K562 (cell line): ENCODE measurements around the gene UTS2R. TPM values are rescaled to one million over a fixed set of nuclear protein-coding genes. Genes with fewer than 3 reads are reported as not detected.

Source experiments
- ARID1B ChIP-seq: fragments of 450-650 bp; IDR thresholded peaks from 2 replicates; pipeline ENCODE4 v1.6.1; 2016; ENCODE audit warnings: antibody characterized with exemption, mild to moderate bottlenecking, inconsistent platforms
- BCOR ChIP-seq: fragments of 450-650 bp; IDR thresholded peaks from 2 replicates; pipeline ENCODE4 v1.6.1; 2016
- CTCFL ChIP-seq: IDR thresholded peaks from 2 replicates; pipeline ENCODE4 v1.6.1; 2011; ENCODE audit warnings: borderline replicate concordance, low read depth, mild to moderate bottlenecking, moderate library complexity, low read length; ENCODE audit not compliant: insufficient read depth, poor library complexity, severe bottlenecking
- GMEB1 ChIP-seq: fragments of 250-450 bp; sonication (Bioruptor Pico); IDR thresholded peaks from 2 replicates; pipeline ENCODE4 v1.4.0; 2020; ENCODE audit warnings: mild to moderate bottlenecking
- GTF2B ChIP-seq: IDR thresholded peaks from 2 replicates; pipeline ENCODE4 v1.6.1; 2011; ENCODE audit not compliant: insufficient read length; ENCODE audit errors: extremely low read depth
- HDGF ChIP-seq: fragments of 450-650 bp; IDR thresholded peaks from 2 replicates; pipeline ENCODE4 v1.6.1; 2016
- ID3 ChIP-seq, 2 experiments: fragments of 250-450 bp in 1 of 2; fragments of 450-650 bp in 1 of 2; sonication (Bioruptor Pico) in 1 of 2; IDR thresholded peaks; 2 replicates each; pipeline versions ENCODE4 v1.6.1 to v1.8.0; 2016 to 2021; ENCODE audit warnings: mild to moderate bottlenecking in 2 of 2, moderate library complexity in 2 of 2, missing compliant biosample characterization in 1 of 2, missing genetic modification characterization in 1 of 2
- L3MBTL2 ChIP-seq: fragments of 450-650 bp; IDR thresholded peaks from 2 replicates; pipeline ENCODE4 v1.6.1; 2016; ENCODE audit warnings: mild to moderate bottlenecking, moderate library complexity
- MYC ChIP-seq, 2 experiments: fragments of 250-450 bp in 1 of 2; sonication (Bioruptor Pico) in 1 of 2; IDR thresholded peaks; 2 replicates each; pipeline versions ENCODE4 v1.5.1 to v1.6.1; 2012 to 2021; ENCODE audit warnings: low read depth in 2 of 2, borderline replicate concordance in 1 of 2, improper control_type of control experiment in 1 of 2, low read length in 1 of 2, mild to moderate bottlenecking in 1 of 2, moderate library complexity in 1 of 2
- NR4A1 ChIP-seq, 2 experiments: fragments of 250-450 bp in 1 of 2; fragments of 450-650 bp in 1 of 2; sonication (Bioruptor Pico) in 1 of 2; IDR thresholded peaks; 2 replicates each; pipeline versions ENCODE4 v1.4.0 to v1.6.1; 2016 to 2020; ENCODE audit warnings: mild to moderate bottlenecking in 2 of 2, missing compliant biosample characterization in 1 of 2, missing genetic modification characterization in 1 of 2, moderate library complexity in 1 of 2
- PHB2 ChIP-seq: fragments of 450-650 bp; IDR thresholded peaks from 2 replicates; pipeline ENCODE4 v1.6.1; 2017; ENCODE audit warnings: low read depth
- RCOR1 ChIP-seq, 2 experiments: IDR thresholded peaks; 2 replicates each; pipeline ENCODE4 v1.6.1; 2012; ENCODE audit warnings: low read depth in 2 of 2, low read length in 2 of 2, borderline replicate concordance in 1 of 2, improper control_type of control experiment in 1 of 2
- SIX5 ChIP-seq, 2 experiments: IDR thresholded peaks; 2 replicates each; pipeline ENCODE4 v1.6.1; 2011; ENCODE audit warnings: low read length in 2 of 2, borderline replicate concordance in 1 of 2, low read depth in 1 of 2, mild to moderate bottlenecking in 1 of 2, moderate library complexity in 1 of 2; ENCODE audit not compliant: insufficient read depth in 1 of 2
- ZBTB26 ChIP-seq: fragments of 450-650 bp; formaldehyde crosslinking; IDR thresholded peaks from 2 replicates; pipeline ENCODE4 v1.4.0; 2022; ENCODE audit warnings: missing genetic modification characterization
- ZNF354B ChIP-seq: fragments of 250-450 bp; sonication (Bioruptor Pico); IDR thresholded peaks from 2 replicates; pipeline ENCODE4 v1.4.0; 2020
- ZNF655 ChIP-seq: fragments of 250-450 bp; sonication (Bioruptor Pico); IDR thresholded peaks from 2 replicates; pipeline ENCODE4 v1.5.0; 2021
- polyA plus RNA-seq, 8 experiments: library from polyadenylated mRNA; depleted of rRNA in 4 of 8; stranded (reverse) in 5 of 8; unstranded in 3 of 8; fragments of >200 nt; fragmentation: Nextera tagmentation in 2 of 8; fragmentation: Illumina TruSeq in 1 of 8; extraction: Ambion mirVana in 2 of 8; extraction: Trizol in 1 of 8; gene quantifications; 2 replicates each; pipeline versions ENCODE4 v1.2.1 to v1.2.3, GENCODE V29; 2011 to 2014; ENCODE audit warnings: inconsistent platforms in 1 of 8, missing spikeins in 1 of 8
- total RNA-seq, 7 experiments: library from RNA; depleted of rRNA in 6 of 7; stranded (reverse); fragments of >200 nt in 6 of 7; fragmentation: Illumina TruSeq in 2 of 7; extraction: Trizol in 2 of 7; gene quantifications; 2 replicates each; pipeline versions ENCODE4 v1.2.1 to v1.2.3, GENCODE V29; 2011 to 2021; ENCODE audit warnings: low replicate concordance in 1 of 7

The UTS2R gene
- total and polyA plus RNA-seq, 9 of the 15 experiments (the other 6 are each of a cell fraction or from before 2014, with no cell fraction given): 0.22 TPM; not detected in 8

- TF ChIP-seq NR4A1 (CRISPR knock-in tag; IDR thresholded peaks at IDR 0.05) (no peak), NR4A1 (tag; IDR thresholded peaks at IDR 0.05) (no peak), MYC (IDR thresholded peaks at IDR 0.05; ENCODE audit: low read depth, low read length) (no peak), MYC (CRISPR knock-in tag; IDR thresholded peaks at IDR 0.05; ENCODE audit: borderline replicate concordance, low read depth) (no peak), SIX5 (IDR thresholded peaks at IDR 0.05; ENCODE audit: borderline replicate concordance in 1 of 2, insufficient read depth in 1 of 2, low read depth in 1 of 2, low read length in 2 of 2) (no peak), L3MBTL2 (peak; percentile 18; the same call in 1 of the 2 replicates), GTF2B (no peak), CTCFL (no peak), ID3 (CRISPR knock-in tag; IDR thresholded peaks at IDR 0.05) (no peak), ID3 (tag; IDR thresholded peaks at IDR 0.05) (no peak), GMEB1 (CRISPR knock-in tag) (no peak), PHB2 (no peak), ARID1B (0 out of 2 replicates have a peak, but pooled peaks have one; percentile 16), ZNF655 (no peak), BCOR (peak; percentile 58), ZNF354B (CRISPR knock-in tag) (no peak), ZBTB26 (CRISPR knock-in tag) (0 out of 2 replicates have a peak, but pooled peaks have one; percentile 22), HDGF (0 out of 2 replicates have a peak, but pooled peaks have one; percentile 70), RCOR1 (IDR thresholded peaks at IDR 0.05; ENCODE audit: borderline replicate concordance in 1 of 2, low read depth in 2 of 2, low read length in 2 of 2) (peak in 1 of 2 experiments; percentile 31; a peak in 1 of 4 replicates)
Observed at GRCh38 chr17:82350182-82351030, 21.2 kb upstream of the UTS2R start (continued).
